ENCODE measurements around the gene YAF2.

DNA sequence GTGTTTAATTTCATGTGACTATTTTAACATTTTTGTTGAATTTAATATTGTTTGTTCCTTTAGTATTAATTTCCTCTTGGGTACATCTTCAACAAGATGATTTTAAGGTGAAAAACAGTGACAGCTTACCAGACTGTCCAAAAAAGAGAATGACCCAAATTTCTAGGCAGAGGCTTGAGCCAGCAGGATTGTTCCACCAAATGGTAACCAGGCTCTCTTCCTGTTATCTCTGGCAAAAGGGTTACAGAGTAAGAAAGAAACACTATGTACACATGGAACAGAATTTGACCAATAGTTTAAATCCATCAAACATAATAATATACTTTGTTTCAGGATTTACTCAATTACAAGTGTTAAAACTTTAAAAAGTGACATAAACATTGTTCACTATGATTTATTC, 39.0 kb downstream of the YAF2 start:
- TF ChIP-seq, protein P1, sequence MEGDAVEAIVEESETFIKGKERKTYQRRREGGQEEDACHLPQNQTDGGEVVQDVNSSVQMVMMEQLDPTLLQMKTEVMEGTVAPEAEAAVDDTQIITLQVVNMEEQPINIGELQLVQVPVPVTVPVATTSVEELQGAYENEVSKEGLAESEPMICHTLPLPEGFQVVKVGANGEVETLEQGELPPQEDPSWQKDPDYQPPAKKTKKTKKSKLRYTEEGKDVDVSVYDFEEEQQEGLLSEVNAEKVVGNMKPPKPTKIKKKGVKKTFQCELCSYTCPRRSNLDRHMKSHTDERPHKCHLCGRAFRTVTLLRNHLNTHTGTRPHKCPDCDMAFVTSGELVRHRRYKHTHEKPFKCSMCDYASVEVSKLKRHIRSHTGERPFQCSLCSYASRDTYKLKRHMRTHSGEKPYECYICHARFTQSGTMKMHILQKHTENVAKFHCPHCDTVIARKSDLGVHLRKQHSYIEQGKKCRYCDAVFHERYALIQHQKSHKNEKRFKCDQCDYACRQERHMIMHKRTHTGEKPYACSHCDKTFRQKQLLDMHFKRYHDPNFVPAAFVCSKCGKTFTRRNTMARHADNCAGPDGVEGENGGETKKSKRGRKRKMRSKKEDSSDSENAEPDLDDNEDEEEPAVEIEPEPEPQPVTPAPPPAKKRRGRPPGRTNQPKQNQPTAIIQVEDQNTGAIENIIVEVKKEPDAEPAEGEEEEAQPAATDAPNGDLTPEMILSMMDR (IDR thresholded peaks at IDR 0.05) = no peak
- TF ChIP-seq POLR2AphosphoS5 (IDR thresholded peaks at IDR 0.05) = no peak
